ENCODE data around the gene CLCN1. TPM values are rescaled to one million over a fixed set of nuclear protein-coding genes. Genes with fewer than 3 reads are reported as not detected.

Gene CLCN1
- total RNA-seq, 3 donors from 2014 or later (not counting 1 experiment from before 2014, with no cell fraction given), result 0.16 to 0.19 TPM; not detected in 1

GRCh38 chr7:143354965-143355364 lies 39.1 kb downstream of the CLCN1 start:
- no peaks in the 10 kb centered on the region for H3K4me1 ChIP-seq (ENCODE audit: control insufficient read depth, insufficient read depth, low read length)
- Mint-ChIP-seq H3K27me3 (ENCODE audit: low read depth in 2 of 2) (peaks cover 0 to 7% of the 10 kb centered on the region in 2 donors), H3K36me3 (no peaks in the 10 kb centered on the region), H3K4me1 (peaks cover 0 to 9% of the 10 kb centered on the region in 2 donors), H3K4me3 (no peak overlapping the region), H3K27ac (no peak overlapping the region), H3K9me3 (no peaks in the 10 kb centered on the region)
- no peaks in the 10 kb centered on the region for H3K36me3 ChIP-seq (ENCODE audit: control insufficient read depth, insufficient read depth, low read length)
- no peak overlapping the region for H3K27ac ChIP-seq (ENCODE audit: low read length)
- no peak for ATAC-seq
- 90% methylated on average over 8 of the region's 8 CpGs for WGBS (ENCODE audit: insufficient coverage)
- no peaks in the 10 kb centered on the region for H3K9me3 ChIP-seq (ENCODE audit: control insufficient read depth, insufficient read depth, low read length)
- DNase-seq, result no peak
- H3K27me3 ChIP-seq (ENCODE audit: control insufficient read depth, insufficient read depth, low read length), result no peaks in the 10 kb centered on the region
- no peak overlapping the region for H3K4me3 ChIP-seq (ENCODE audit: low read length)
- intact Hi-C loops (cut with micrococcal nuclease), result no loop called here
- no peak for TF ChIP-seq CTCF (IDR thresholded peaks at IDR 0.05)

- no peak overlapping the region for H3K27ac ChIP-seq (ENCODE audit: low read length)
- H3K9me3 ChIP-seq (ENCODE audit: control insufficient read depth, insufficient read depth, low read length), result no peaks in the 10 kb centered on the region
- no peaks in the 10 kb centered on the region for H3K4me1 ChIP-seq (ENCODE audit: control insufficient read depth, insufficient read depth, low read length)
- H3K4me3 ChIP-seq (ENCODE audit: low read length), result no peak overlapping the region
- no peak for TF ChIP-seq CTCF (IDR thresholded peaks at IDR 0.05)
- Mint-ChIP-seq H3K9me3 (no peaks in the 10 kb centered on the region), H3K4me1 (peaks cover 0 to 15% of the 10 kb centered on the region in 2 donors), H3K27ac (no peak overlapping the region), H3K27me3 (ENCODE audit: low read depth in 2 of 2) (peaks cover 0 to 12% of the 10 kb centered on the region in 2 donors), H3K36me3 (no peaks in the 10 kb centered on the region), H3K4me3 (no peak overlapping the region)
- no peaks in the 10 kb centered on the region for H3K36me3 ChIP-seq (ENCODE audit: control insufficient read depth, insufficient read depth, low read length)
- ATAC-seq, result no peak
- 91% methylated on average over 15 of the region's 16 CpGs for WGBS (ENCODE audit: insufficient coverage)
- DNase-seq, result no peak
- no peaks in the 10 kb centered on the region for H3K27me3 ChIP-seq (ENCODE audit: control insufficient read depth, insufficient read depth, low read length)
- intact Hi-C loops (cut with micrococcal nuclease), result no loop called here
These were observed 39.8 kb downstream of the CLCN1 start for GRCh38 chr7:143355450-143356385.

- WGBS (ENCODE audit: insufficient coverage), result 92% methylated on average over 13 of the region's 13 CpGs
- no peaks in the 10 kb centered on the region for H3K9me3 ChIP-seq (ENCODE audit: control insufficient read depth, insufficient read depth, low read length)
- H3K27ac Mint-ChIP-seq, result no peak overlapping the region
- H3K27me3 ChIP-seq (ENCODE audit: control insufficient read depth, insufficient read depth, low read length), result no peaks in the 10 kb centered on the region
- H3K36me3 ChIP-seq (ENCODE audit: control insufficient read depth, insufficient read depth, low read length), result no peaks in the 10 kb centered on the region
- ATAC-seq (no peak), DNase-seq (no peak)
- H3K4me3 Mint-ChIP-seq, result no peak overlapping the region
- H3K27ac ChIP-seq (ENCODE audit: low read length), result no peak overlapping the region
- H3K27me3 Mint-ChIP-seq (ENCODE audit: low read depth in 2 of 2), result peaks cover 0 to 13% of the 10 kb centered on the region in 2 donors
- H3K4me3 ChIP-seq (ENCODE audit: low read length), result no peak overlapping the region
- H3K36me3 Mint-ChIP-seq, result no peaks in the 10 kb centered on the region
- TF ChIP-seq CTCF (IDR thresholded peaks at IDR 0.05), result no peak
- H3K9me3 Mint-ChIP-seq, result no peaks in the 10 kb centered on the region
- H3K4me1 Mint-ChIP-seq, result peaks cover 0 to 22% of the 10 kb centered on the region in 2 donors
- no peaks in the 10 kb centered on the region for H3K4me1 ChIP-seq (ENCODE audit: control insufficient read depth, insufficient read depth, low read length)
- intact Hi-C loops (cut with micrococcal nuclease), result no loop called here
These were observed 40.6 kb downstream of the CLCN1 start for GRCh38 chr7:143356414-143357050.
